SK-N-SH (cell line): ENCODE measurements around the gene TDRD9. TPM values are rescaled to one million over a fixed set of nuclear protein-coding genes. Genes with fewer than 3 reads are reported as not detected.

Source experiments
- CTCF ChIA-PET: fragments of 300-600, 350-600 bp; formaldehyde crosslinking; extraction: SDS; loops from one replicate; lab custom pipeline; 2021; lab: Yijun Ruan, JAX
- POLR2A ChIA-PET: fragments of 350-600 bp; sonication (Branson Sonifier 250); formaldehyde crosslinking; extraction: SDS; loops from one replicate; lab custom pipeline; 2020; ENCODE audit warnings: antibody characterized with exemption, inconsistent platforms; lab: Yijun Ruan, JAX
- DNase-seq: peaks from one replicate; pipeline ENCODE4 v3.0.0; 2012
- H2AFZ ChIP-seq: fragments of 200-600 bp; sonication (generic); 2 replicates; pipeline ENCODE4 v1.8.1; 2016; ENCODE audit warnings: antibody characterized with exemption, mild to moderate bottlenecking, low read depth
- H3F3A ChIP-seq: fragments of 200-600 bp; sonication (generic); replicated peaks from 2 replicates; pipeline ENCODE3; 2016; ENCODE audit warnings: antibody characterized with exemption, mild to moderate bottlenecking; ENCODE audit not compliant: insufficient read depth
- H3K27ac ChIP-seq, 2 experiments: fragments of 200-500 bp in 1 of 2; fragments of 200-600 bp in 1 of 2; sonication (Bioruptor generic) in 1 of 2; sonication (generic), shearing (Covaris generic) in 1 of 2; 2 replicates each; pipeline versions ENCODE4 v1.5.1 to v1.6.1; 2014 to 2016; ENCODE audit warnings: low read depth in 2 of 2, inconsistent platforms in 1 of 2, low read length in 1 of 2, mild to moderate bottlenecking in 1 of 2, mixed read lengths in 1 of 2
- H3K27me3 ChIP-seq: fragments of 200-600 bp; sonication (generic), shearing (Covaris generic); 2 replicates; pipeline ENCODE4 v1.6.1; 2016; ENCODE audit warnings: mixed run types; ENCODE audit not compliant: insufficient read depth
- H3K36me3 ChIP-seq, 2 experiments: fragments of 200-500 bp in 1 of 2; fragments of 200-600 bp in 1 of 2; sonication (Bioruptor generic) in 1 of 2; sonication (generic) in 1 of 2; replicated peaks in 1 of 2; 2 replicates each; pipeline versions ENCODE3 to v1.5.1; 2014 to 2016; ENCODE audit warnings: low read length in 1 of 2, mild to moderate bottlenecking in 1 of 2; ENCODE audit not compliant: insufficient read depth in 2 of 2, control insufficient read depth in 1 of 2
- H3K4me1 ChIP-seq, 2 experiments: fragments of 200-500 bp in 1 of 2; fragments of 200-600 bp in 1 of 2; sonication (Bioruptor generic) in 1 of 2; sonication (generic), shearing (Covaris generic) in 1 of 2; 2 replicates each; pipeline versions ENCODE4 v1.5.1 to v1.6.1; 2014 to 2016; ENCODE audit warnings: low read depth in 1 of 2, low read length in 1 of 2, mixed run types in 1 of 2; ENCODE audit not compliant: insufficient read depth in 2 of 2, control insufficient read depth in 1 of 2
- H3K4me2 ChIP-seq: fragments of 200-600 bp; sonication (generic), shearing (Covaris generic); 2 replicates; pipeline ENCODE4 v1.6.1; 2017; ENCODE audit warnings: mixed run types
- H3K4me3 ChIP-seq, 2 experiments: fragments of 200-500 bp in 1 of 2; fragments of 200-600 bp in 1 of 2; sonication (Bioruptor generic) in 1 of 2; sonication (generic), shearing (Covaris generic) in 1 of 2; 2 replicates each; pipeline versions ENCODE4 v1.5.1 to v1.8.1; 2014 to 2016; ENCODE audit warnings: low read depth in 2 of 2, inconsistent platforms in 1 of 2, low read length in 1 of 2, mild to moderate bottlenecking in 1 of 2, mixed read lengths in 1 of 2, moderate library complexity in 1 of 2
- H3K79me2 ChIP-seq: fragments of 200-600 bp; sonication (generic); 2 replicates; pipeline ENCODE4 v1.8.1; 2017; ENCODE audit warnings: mild to moderate bottlenecking; ENCODE audit not compliant: insufficient read depth
- H3K9ac ChIP-seq: fragments of 200-600 bp; sonication (generic); 2 replicates; pipeline ENCODE4 v1.6.1; 2017; ENCODE audit warnings: mixed run types
- H3K9me2 ChIP-seq: fragments of 200-600 bp; sonication (generic); 2 replicates; pipeline ENCODE4 v1.6.1; 2017; ENCODE audit warnings: mixed run types
- H3K9me3 ChIP-seq: fragments of 200-600 bp; sonication (generic); 2 replicates; pipeline ENCODE4 v1.6.1; 2017; ENCODE audit warnings: mixed run types, mild to moderate bottlenecking, moderate library complexity
- H4K20me1 ChIP-seq: fragments of 200-600 bp; sonication (generic); 2 replicates; pipeline ENCODE4 v1.6.1; 2017; ENCODE audit warnings: mild to moderate bottlenecking, mixed run types; ENCODE audit not compliant: insufficient read depth
- EZH2phosphoT487 ChIP-seq: fragments of 200-600 bp; sonication (generic); IDR thresholded peaks from 2 replicates; pipeline ENCODE4 v1.6.1; 2017; ENCODE audit warnings: low read depth, mixed run types, mild to moderate bottlenecking, antibody characterized with exemption, moderate library complexity, borderline replicate concordance
- FOSL2 ChIP-seq: IDR thresholded peaks from 2 replicates; pipeline ENCODE4 v1.4.0; 2012; ENCODE audit warnings: low read depth, mild to moderate bottlenecking, moderate library complexity, borderline replicate concordance
- FOXJ3 ChIP-seq: sonication (generic); formaldehyde crosslinking; IDR thresholded peaks from 2 replicates; pipeline ENCODE4 v1.5.1; 2020; ENCODE audit warnings: mild to moderate bottlenecking, missing genetic modification reagents
- FOXM1 ChIP-seq: IDR thresholded peaks from 2 replicates; pipeline ENCODE4 v1.4.0; 2012; ENCODE audit warnings: low read depth, mild to moderate bottlenecking
- JUND ChIP-seq: IDR thresholded peaks from 2 replicates; pipeline ENCODE4 v1.4.0; 2012
- RAD21 ChIP-seq: IDR thresholded peaks from 2 replicates; pipeline ENCODE4 v1.6.1; 2012; ENCODE audit warnings: mild to moderate bottlenecking, low read length
- RCOR1 ChIP-seq: fragments of 150-350 bp; IDR thresholded peaks from 2 replicates; pipeline ENCODE4 v1.6.1; 2017; ENCODE audit warnings: antibody characterized with exemption, low read length
- SMC3 ChIP-seq: IDR thresholded peaks from 2 replicates; pipeline ENCODE4 v1.6.1; 2012; ENCODE audit warnings: low read depth, low read length, improper control_type of control experiment
- TAF1 ChIP-seq: IDR thresholded peaks from 2 replicates; pipeline ENCODE4 v1.6.1; 2012; ENCODE audit warnings: low read depth, mild to moderate bottlenecking, low read length, moderate library complexity, borderline replicate concordance
- WGBS: methylation state at CpG from one replicate; pipeline ENCODE4 v1.1.6; 2017; ENCODE audit warnings: low lambda C conversion rate; 5-methylcytosine and 5-hydroxymethylcytosine counted together
- polyA plus RNA-seq, 3 experiments: library from polyadenylated mRNA; depleted of rRNA; stranded (reverse); fragments of >200 nt; gene quantifications; 2 replicates each; pipeline ENCODE4 v1.2.3, GENCODE V29; 2012
- TF ChIP-seq, protein P1 (sequence below): IDR thresholded peaks from 2 replicates; pipeline ENCODE4 v1.4.0; 2012; ENCODE audit warnings: low read depth
- TF ChIP-seq, protein P2 (sequence below): fragments of 200-600 bp; sonication (generic); IDR thresholded peaks from 2 replicates; pipeline ENCODE4 v1.6.1; 2017; ENCODE audit warnings: antibody characterized with exemption, mild to moderate bottlenecking, moderate library complexity
- TF ChIP-seq, protein P3 (sequence below): fragments of 150-350 bp; IDR thresholded peaks from 2 replicates; pipeline ENCODE4 v1.6.1; 2017; ENCODE audit warnings: antibody characterized with exemption, low read length, low read depth, borderline replicate concordance

The TDRD9 gene
- polyA plus RNA-seq, 1 of the 3 experiments (the other 2 are of a cell fraction) = not detected

DNA sequence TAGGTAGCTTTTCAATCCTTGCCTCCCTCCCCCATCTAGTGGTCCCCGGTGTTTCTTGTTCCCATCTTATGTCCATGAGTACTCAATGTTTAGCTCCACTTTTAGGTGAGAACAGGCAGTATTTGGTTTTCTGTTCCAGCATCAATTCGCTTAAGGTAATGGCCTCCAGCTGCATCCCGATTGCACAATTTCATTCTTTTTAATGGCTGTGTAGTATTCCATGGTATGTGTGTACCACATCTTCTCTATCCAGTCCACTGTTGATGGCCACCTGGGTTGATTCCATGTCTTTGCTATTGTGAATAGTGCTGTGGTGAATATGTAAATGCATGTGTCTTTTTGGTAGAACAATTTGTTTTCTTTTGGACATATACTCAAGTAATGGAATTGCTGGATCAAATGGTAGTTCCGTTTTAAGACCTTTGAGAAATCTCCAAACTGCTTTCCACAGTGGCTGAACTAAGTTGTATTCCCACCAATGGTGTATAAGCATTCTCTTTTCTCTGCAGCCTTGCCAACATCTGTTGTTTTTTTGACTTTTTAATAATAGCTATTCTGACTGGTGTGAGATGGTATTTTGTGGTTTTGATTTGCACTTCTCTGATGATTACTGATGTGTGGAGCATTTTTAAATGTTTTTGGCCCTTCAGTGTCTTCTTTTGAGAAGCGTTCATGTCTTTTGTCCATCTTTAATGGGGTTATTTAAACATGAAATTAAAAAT lies 123.0 kb downstream of the TDRD9 start (continued):
- TF ChIP-seq JUND = no peak
- TF ChIP-seq SMC3 = no peak

DNA sequence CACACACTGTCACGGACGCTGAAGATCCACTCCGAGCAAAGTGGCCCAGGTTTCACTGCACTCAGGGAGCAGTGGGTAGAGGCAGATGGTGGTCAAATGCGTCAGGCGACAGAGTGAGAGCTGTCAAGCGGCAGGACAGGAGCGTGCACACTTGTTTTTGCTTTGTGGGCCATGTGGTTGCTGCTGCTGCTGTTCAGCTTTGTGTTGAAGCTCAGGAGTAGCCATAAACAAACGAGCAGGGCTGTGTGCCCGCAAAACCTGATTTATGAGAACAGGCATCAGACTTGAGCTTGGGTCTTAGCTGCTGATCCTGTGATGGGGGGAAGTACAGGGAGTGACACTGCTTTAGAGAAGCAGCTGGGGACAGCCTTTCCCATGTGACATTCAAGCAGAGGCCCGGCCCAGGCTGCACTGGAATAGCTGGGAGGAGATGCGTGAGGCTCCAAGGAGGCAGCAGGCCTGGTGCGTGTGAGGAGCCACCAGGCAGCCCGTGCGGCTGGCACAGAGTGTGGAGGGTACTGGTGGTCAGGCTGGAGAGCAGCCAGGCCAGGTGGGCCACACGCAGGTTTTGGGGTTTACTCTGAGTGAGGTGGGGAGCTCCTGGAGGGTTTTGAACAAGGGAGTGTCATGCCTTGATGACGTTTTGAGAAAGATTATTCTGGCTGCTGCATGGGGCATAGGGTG lies 126.1 kb downstream of the TDRD9 start:
- Histone ChIP-seq H2AFZ (no peak overlapping the region), H3K36me3 (no peaks in the 10 kb centered on the region), H3K4me1 (peaks cover 0 to 7% of the 10 kb centered on the region in 2 experiments; a peak in 1 of 4 replicates), H3K4me2 (no peak overlapping the region), H3K27ac (no peak overlapping the region), H3K9me2 (no peaks in the 10 kb centered on the region), H3K4me3 (no peak overlapping the region), H4K20me1 (no peaks in the 10 kb centered on the region)
- no peak for DNase-seq
- POLR2A ChIA-PET = no interaction called here
- WGBS = 57% methylated on average over 16 of the region's 16 CpGs
- TF ChIP-seq, protein P1, sequence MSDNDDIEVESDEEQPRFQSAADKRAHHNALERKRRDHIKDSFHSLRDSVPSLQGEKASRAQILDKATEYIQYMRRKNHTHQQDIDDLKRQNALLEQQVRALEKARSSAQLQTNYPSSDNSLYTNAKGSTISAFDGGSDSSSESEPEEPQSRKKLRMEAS = no peak
- TF ChIP-seq, protein P2, sequence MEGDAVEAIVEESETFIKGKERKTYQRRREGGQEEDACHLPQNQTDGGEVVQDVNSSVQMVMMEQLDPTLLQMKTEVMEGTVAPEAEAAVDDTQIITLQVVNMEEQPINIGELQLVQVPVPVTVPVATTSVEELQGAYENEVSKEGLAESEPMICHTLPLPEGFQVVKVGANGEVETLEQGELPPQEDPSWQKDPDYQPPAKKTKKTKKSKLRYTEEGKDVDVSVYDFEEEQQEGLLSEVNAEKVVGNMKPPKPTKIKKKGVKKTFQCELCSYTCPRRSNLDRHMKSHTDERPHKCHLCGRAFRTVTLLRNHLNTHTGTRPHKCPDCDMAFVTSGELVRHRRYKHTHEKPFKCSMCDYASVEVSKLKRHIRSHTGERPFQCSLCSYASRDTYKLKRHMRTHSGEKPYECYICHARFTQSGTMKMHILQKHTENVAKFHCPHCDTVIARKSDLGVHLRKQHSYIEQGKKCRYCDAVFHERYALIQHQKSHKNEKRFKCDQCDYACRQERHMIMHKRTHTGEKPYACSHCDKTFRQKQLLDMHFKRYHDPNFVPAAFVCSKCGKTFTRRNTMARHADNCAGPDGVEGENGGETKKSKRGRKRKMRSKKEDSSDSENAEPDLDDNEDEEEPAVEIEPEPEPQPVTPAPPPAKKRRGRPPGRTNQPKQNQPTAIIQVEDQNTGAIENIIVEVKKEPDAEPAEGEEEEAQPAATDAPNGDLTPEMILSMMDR = no peak
- TF ChIP-seq FOXJ3 (CRISPR knock-in tag) (no peak), TAF1 (no peak), FOSL2 (no peak), FOXM1 (no peak), RCOR1 (no peak), EZH2phosphoT487 (no peak), RAD21 (no peak)
- TF ChIP-seq, protein P3, sequence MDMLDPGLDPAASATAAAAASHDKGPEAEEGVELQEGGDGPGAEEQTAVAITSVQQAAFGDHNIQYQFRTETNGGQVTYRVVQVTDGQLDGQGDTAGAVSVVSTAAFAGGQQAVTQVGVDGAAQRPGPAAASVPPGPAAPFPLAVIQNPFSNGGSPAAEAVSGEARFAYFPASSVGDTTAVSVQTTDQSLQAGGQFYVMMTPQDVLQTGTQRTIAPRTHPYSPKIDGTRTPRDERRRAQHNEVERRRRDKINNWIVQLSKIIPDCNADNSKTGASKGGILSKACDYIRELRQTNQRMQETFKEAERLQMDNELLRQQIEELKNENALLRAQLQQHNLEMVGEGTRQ = no peak
- TF ChIP-seq, all 33 proteins: peak for 0
- no peaks in the 10 kb centered on the region for H3K79me2 ChIP-seq
- H3K27me3 ChIP-seq = no peaks in the 10 kb centered on the region; the same call in 1 of the 2 replicates
- CTCF ChIA-PET = interaction anchor here (1.1 kb wide), 1 partner anchor 24 kb away, joined by 7 read pairs; no protein-coding TSS in a partner anchor
- no peaks in the 10 kb centered on the region for H3K9me3 ChIP-seq
- no peaks in the 10 kb centered on the region for H3F3A ChIP-seq
- no peak overlapping the region for H3K9ac ChIP-seq
